H1 (cell line): ENCODE data around the gene HTR2A. TPM values are rescaled to one million over a fixed set of nuclear protein-coding genes. Genes with fewer than 3 reads are reported as not detected.

ENCODE experiments used
- CHD7 ChIP-seq: fragments of 300-600 bp; sonication (generic); IDR thresholded peaks from 2 replicates; pipeline ENCODE4 v1.7.1; 2012; ENCODE audit warnings: low read length, moderate library complexity, mild to moderate bottlenecking, inconsistent platforms; ENCODE audit not compliant: insufficient replicate concordance
- polyA plus RNA-seq, 7 experiments: library from polyadenylated mRNA; depleted of rRNA in 3 of 7; stranded (reverse) in 5 of 7; unstranded in 2 of 7; fragments of >200 nt in 5 of 7; fragments of 200-250 nt in 2 of 7; gene quantifications; 1 replicate in 5 of 7; 2 replicates in 1 of 7; 4 replicates in 1 of 7; pipeline versions ENCODE4 v1.2.1 to v1.2.3, GENCODE V29; 2011 to 2013; ENCODE audit warnings: missing spikeins in 2 of 7, mixed read lengths in 2 of 7
- total RNA-seq: library from RNA; stranded (reverse); fragmentation: NEBNext Ultra II Directional; extraction: Animal tissue kit (Norgen Biotek cat#: 25700); gene quantifications from 2 replicates; pipeline ENCODE4 v1.2.1, GENCODE V29; 2021

HTR2A gene
- total and polyA plus RNA-seq, 2 of the 8 experiments (the other 6 are each of a cell fraction or from before 2014, with no cell fraction given) = not detected

DNA sequence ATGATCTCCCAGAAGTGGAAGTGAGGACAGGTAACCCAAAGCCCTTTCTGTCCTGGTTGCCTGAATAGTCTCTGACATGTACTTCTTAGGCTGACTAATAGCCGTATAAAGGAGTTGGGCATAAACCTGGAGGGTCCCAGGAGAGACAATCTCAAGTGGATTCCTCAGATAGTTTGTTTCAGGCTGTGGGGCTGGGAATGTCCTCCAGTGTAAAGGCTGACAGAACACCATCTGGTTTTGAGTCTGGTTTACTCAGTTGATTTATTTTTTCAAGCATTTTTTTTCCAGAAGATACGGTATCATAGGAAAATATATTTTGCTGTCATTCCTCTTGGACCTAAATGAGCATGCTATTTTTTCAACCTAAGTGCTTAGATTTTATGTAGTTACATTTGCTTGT lies 15.2 kb downstream of the HTR2A start (continued):
- TF ChIP-seq CHD7 = no peak
